Loucy (cell line): ENCODE measurements around the gene DKC1.

Source experiments
- H2AFZ ChIP-seq: fragments of 200-600 bp; sonication (generic); 2 replicates; pipeline ENCODE4 v1.6.0; 2016; ENCODE audit warnings: antibody characterized with exemption, mild to moderate bottlenecking, low read length, moderate library complexity
- H3F3A ChIP-seq: fragments of 200-600 bp; 2 replicates; pipeline ENCODE4 v1.6.0; 2016; ENCODE audit warnings: antibody characterized with exemption, low read depth, mild to moderate bottlenecking
- H3K27me3 ChIP-seq: fragments of 200-600 bp; sonication (generic); 2 replicates; pipeline ENCODE4 v1.6.1; 2014; ENCODE audit warnings: low read length, mild to moderate bottlenecking; ENCODE audit not compliant: insufficient read depth, poor library complexity, severe bottlenecking
- H3K36me3 ChIP-seq: fragments of 200-600 bp; sonication (generic); 2 replicates; pipeline ENCODE4 v1.6.1; 2016; ENCODE audit warnings: low read length; ENCODE audit not compliant: insufficient read depth
- H3K4me1 ChIP-seq: fragments of 200-600 bp; sonication (generic); 2 replicates; pipeline ENCODE4 v1.5.1; 2014; ENCODE audit warnings: low read length, mild to moderate bottlenecking; ENCODE audit not compliant: insufficient read depth, poor library complexity, severe bottlenecking
- H3K4me2 ChIP-seq: fragments of 200-600 bp; sonication (generic); 2 replicates; pipeline ENCODE4 v1.6.0; 2014; ENCODE audit warnings: antibody characterized with exemption, low read length, low read depth, mild to moderate bottlenecking; ENCODE audit not compliant: poor library complexity, severe bottlenecking
- H3K4me3 ChIP-seq: fragments of 200-600 bp; sonication (generic); 2 replicates; pipeline ENCODE4 v1.5.1; 2014; ENCODE audit warnings: low read length, mild to moderate bottlenecking, mixed read lengths; ENCODE audit not compliant: poor library complexity, severe bottlenecking
- H3K79me2 ChIP-seq: fragments of 200-600 bp; sonication (generic); 2 replicates; pipeline ENCODE4 v1.6.1; 2014; ENCODE audit warnings: low read length; ENCODE audit not compliant: insufficient read depth
- H3K9ac ChIP-seq: fragments of 200-600 bp; sonication (generic); 2 replicates; pipeline ENCODE4 v1.6.0; 2014; ENCODE audit warnings: mild to moderate bottlenecking, low read depth, low read length, moderate library complexity; ENCODE audit not compliant: poor library complexity, severe bottlenecking
- H3K9me2 ChIP-seq: fragments of 200-600 bp; sonication (generic); replicated peaks from 2 replicates; pipeline ENCODE4 v1.6.1; 2016; ENCODE audit warnings: low read depth, low read length, mixed read lengths
- H3K9me3 ChIP-seq: fragments of 200-600 bp; sonication (generic); 2 replicates; pipeline ENCODE4 v1.6.1; 2014; ENCODE audit warnings: mild to moderate bottlenecking, antibody characterized with exemption, low read length, low read depth; ENCODE audit not compliant: insufficient read depth
- H4K20me1 ChIP-seq: fragments of 200-600 bp; sonication (generic); 2 replicates; pipeline ENCODE4 v1.6.0; 2014; ENCODE audit warnings: antibody characterized with exemption, low read length, mild to moderate bottlenecking; ENCODE audit not compliant: insufficient read depth, poor library complexity, severe bottlenecking
- EZH2phosphoT487 ChIP-seq: fragments of 200-600 bp; IDR thresholded peaks from 2 replicates; pipeline ENCODE4 v1.6.1; 2018; ENCODE audit warnings: antibody characterized with exemption, mild to moderate bottlenecking, moderate library complexity, borderline replicate concordance
- TF ChIP-seq, protein P1 (sequence below): fragments of 200-600 bp; sonication (generic); conservative IDR thresholded peaks from 2 replicates; pipeline ENCODE4 v1.5.1; 2014; ENCODE audit warnings: mild to moderate bottlenecking, antibody characterized with exemption, low read length

DKC1 gene

DNA sequence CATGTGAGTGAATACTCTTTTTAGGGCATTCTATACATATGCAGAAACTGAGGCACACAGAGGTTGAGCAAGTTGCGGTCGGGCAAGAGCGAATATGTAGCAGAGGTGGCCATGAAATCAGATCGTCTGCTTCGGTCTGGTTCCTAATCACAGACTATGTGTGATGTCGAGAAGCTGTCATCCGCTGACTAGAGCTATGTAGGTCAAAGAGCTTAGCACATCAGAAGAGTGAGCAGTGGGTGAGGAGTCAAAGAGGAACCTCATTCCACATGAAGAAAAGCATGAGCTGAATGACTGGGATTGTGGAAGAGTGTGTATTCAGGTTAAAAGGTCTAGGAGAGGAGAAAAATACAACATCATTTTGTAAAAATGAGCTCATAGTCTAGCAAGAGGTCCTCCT lies 30.8 kb upstream of the DKC1 start:
- Histone ChIP-seq H3K9me3 (no peaks in the 10 kb centered on the region), H3K4me1 (peaks cover 86% of the 10 kb centered on the region), H3K4me3 (no peak overlapping the region), H3F3A (peaks cover 12% of the 10 kb centered on the region; the same call in 1 of the 2 replicates), H4K20me1 (no peaks in the 10 kb centered on the region), H3K79me2 (peaks cover 17% of the 10 kb centered on the region), H3K9ac (no peak overlapping the region), H3K4me2 (no peak overlapping the region), H3K36me3 (no peaks in the 10 kb centered on the region), H3K27me3 (no peaks in the 10 kb centered on the region), H2AFZ (no peak overlapping the region), H3K9me2 (no peaks in the 10 kb centered on the region)
- TF ChIP-seq, protein P1, sequence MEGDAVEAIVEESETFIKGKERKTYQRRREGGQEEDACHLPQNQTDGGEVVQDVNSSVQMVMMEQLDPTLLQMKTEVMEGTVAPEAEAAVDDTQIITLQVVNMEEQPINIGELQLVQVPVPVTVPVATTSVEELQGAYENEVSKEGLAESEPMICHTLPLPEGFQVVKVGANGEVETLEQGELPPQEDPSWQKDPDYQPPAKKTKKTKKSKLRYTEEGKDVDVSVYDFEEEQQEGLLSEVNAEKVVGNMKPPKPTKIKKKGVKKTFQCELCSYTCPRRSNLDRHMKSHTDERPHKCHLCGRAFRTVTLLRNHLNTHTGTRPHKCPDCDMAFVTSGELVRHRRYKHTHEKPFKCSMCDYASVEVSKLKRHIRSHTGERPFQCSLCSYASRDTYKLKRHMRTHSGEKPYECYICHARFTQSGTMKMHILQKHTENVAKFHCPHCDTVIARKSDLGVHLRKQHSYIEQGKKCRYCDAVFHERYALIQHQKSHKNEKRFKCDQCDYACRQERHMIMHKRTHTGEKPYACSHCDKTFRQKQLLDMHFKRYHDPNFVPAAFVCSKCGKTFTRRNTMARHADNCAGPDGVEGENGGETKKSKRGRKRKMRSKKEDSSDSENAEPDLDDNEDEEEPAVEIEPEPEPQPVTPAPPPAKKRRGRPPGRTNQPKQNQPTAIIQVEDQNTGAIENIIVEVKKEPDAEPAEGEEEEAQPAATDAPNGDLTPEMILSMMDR, result no peak
- no peak for TF ChIP-seq EZH2phosphoT487

DNA sequence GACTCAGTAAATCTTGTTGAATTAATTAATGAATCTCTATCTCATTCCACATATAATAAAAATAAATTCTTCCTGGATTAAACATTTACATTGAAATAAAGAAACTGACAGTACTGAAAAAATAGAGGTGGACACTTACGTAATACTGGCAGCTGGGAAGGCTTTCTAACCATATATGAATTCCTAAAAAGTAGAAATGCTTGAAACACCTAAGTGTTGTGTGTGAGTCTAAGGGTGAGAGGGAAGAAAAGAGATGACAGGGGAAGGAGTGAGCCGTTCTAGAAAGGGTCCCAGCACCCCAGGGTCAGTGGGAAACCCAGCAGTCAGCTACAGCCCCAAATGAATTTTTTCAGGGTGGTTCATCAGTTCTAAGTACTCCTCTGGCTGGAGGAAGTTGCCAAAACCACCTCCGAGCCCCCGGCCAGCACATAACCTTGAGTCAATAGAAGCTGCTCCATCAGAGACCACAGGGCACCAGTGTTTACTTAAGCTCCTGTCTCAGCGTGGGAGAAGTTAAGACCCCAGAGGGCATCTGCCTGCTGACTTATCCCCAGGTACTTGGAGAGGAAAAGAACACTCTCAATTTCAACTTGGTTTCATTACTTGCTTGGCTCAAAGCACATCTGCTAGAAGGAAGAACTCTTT lies 30.1 kb upstream of the DKC1 start:
- no peak for TF ChIP-seq EZH2phosphoT487
- TF ChIP-seq, protein P1, result no peak
- no peaks in the 10 kb centered on the region for H4K20me1 ChIP-seq
- no peaks in the 10 kb centered on the region for H3K36me3 ChIP-seq
- H3K79me2 ChIP-seq, result peaks cover 24% of the 10 kb centered on the region
- H3K9ac ChIP-seq, result peak overlapping the region; percentile 71
- peak overlapping the region; percentile 48 for H3K4me3 ChIP-seq
- peaks cover 12% of the 10 kb centered on the region; the same call in 1 of the 2 replicates for H3F3A ChIP-seq
- peaks cover 92% of the 10 kb centered on the region for H3K4me1 ChIP-seq
- no peak overlapping the region; the same call in 1 of the 2 replicates for H2AFZ ChIP-seq
- peak overlapping the region; percentile 74 for H3K4me2 ChIP-seq
- no peaks in the 10 kb centered on the region for H3K27me3 ChIP-seq
- no peaks in the 10 kb centered on the region for H3K9me3 ChIP-seq
- no peaks in the 10 kb centered on the region for H3K9me2 ChIP-seq

DNA sequence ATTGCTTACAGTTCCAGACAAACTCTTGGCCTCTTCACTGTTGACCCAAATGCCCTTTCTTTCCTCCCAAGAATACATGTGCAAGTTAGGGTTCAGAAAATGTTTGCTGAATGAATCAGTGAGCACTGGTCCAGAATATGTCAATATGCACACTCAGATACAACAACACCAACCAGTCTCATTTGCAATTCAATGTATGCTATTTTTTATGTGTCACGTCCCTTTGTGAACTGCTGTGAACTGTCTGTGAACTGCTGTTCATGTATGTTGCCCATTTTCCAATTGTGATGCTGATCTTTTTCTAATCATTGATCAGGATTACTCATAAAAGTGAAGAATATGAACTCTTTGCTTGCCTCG lies 29.6 kb upstream of the DKC1 start:
- no peaks in the 10 kb centered on the region for H3K9me2 ChIP-seq
- H4K20me1 ChIP-seq, result no peaks in the 10 kb centered on the region
- no peaks in the 10 kb centered on the region for H3K36me3 ChIP-seq
- no peak for TF ChIP-seq EZH2phosphoT487
- peak overlapping the region; percentile 74 for H3K4me2 ChIP-seq
- H3K79me2 ChIP-seq, result peaks cover 24% of the 10 kb centered on the region
- H3K9me3 ChIP-seq, result no peaks in the 10 kb centered on the region
- H3K4me1 ChIP-seq, result peaks cover 90% of the 10 kb centered on the region
- no peak overlapping the region; the same call in 1 of the 2 replicates for H2AFZ ChIP-seq
- peaks cover 12% of the 10 kb centered on the region; the same call in 1 of the 2 replicates for H3F3A ChIP-seq
- peak overlapping the region; percentile 71 for H3K9ac ChIP-seq
- H3K4me3 ChIP-seq, result peak overlapping the region; percentile 48
- H3K27me3 ChIP-seq, result no peaks in the 10 kb centered on the region
